AG10803 (cell line): Measurements from ENCODE around the gene SETD2.

Source experiments
- DNase-seq: peaks from one replicate; pipeline ENCODE4 v3.0.0; 2010; ENCODE audit warnings: low read depth
- H3K4me3 ChIP-seq: 2 replicates; pipeline ENCODE4 v1.5.1; 2011; ENCODE audit warnings: mild to moderate bottlenecking, low read length, control low read depth
- TF ChIP-seq, protein P1 (sequence below): conservative IDR thresholded peaks from 2 replicates; pipeline ENCODE4 v1.5.1; 2011; ENCODE audit warnings: mild to moderate bottlenecking, low read length, control low read depth, inconsistent platforms

The SETD2 gene

DNA sequence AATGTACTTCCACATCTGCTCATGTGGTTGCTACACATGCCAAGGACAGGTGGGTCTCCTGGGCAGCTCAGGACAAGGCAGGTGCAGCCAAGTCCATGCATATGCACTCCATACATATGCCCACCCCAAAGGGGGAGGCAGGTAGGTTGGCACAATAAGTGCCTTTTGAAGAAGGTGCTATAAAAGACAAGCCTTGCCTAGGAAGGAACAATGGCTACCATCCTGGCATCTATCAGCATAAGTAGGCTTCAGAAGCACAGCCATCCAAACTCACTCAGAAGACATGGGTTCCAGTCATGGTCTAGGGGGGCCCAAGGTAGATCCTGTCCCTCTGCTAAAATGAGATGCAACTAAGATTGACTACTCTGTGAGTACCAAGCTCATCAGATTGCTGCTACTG is 149.9 kb downstream of the SETD2 start:
- TF ChIP-seq, protein P1, sequence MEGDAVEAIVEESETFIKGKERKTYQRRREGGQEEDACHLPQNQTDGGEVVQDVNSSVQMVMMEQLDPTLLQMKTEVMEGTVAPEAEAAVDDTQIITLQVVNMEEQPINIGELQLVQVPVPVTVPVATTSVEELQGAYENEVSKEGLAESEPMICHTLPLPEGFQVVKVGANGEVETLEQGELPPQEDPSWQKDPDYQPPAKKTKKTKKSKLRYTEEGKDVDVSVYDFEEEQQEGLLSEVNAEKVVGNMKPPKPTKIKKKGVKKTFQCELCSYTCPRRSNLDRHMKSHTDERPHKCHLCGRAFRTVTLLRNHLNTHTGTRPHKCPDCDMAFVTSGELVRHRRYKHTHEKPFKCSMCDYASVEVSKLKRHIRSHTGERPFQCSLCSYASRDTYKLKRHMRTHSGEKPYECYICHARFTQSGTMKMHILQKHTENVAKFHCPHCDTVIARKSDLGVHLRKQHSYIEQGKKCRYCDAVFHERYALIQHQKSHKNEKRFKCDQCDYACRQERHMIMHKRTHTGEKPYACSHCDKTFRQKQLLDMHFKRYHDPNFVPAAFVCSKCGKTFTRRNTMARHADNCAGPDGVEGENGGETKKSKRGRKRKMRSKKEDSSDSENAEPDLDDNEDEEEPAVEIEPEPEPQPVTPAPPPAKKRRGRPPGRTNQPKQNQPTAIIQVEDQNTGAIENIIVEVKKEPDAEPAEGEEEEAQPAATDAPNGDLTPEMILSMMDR = no peak
- no peak overlapping the region for H3K4me3 ChIP-seq
- no peak for DNase-seq

DNA sequence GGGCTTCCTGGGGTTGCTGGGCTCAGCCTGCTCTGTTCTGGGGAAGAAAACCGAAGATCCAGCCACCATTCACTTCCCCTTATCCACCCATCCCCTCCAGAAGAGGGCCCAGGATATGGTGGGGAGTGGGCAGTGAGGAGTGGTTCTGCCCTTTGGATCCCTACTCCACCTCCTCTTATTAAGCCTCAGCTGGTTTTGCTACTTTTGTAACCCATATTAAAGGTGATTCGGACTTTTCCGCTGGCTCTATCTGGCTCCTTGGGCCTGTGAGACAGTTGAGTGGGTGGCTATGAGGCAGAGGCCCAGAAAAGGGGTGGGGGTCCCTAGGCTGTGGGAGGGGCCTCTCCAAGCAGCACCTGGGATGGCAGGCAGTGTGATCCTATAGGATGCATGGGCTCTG is 150.7 kb downstream of the SETD2 start:
- no peak for DNase-seq
- TF ChIP-seq, protein P1 = no peak
- no peak overlapping the region for H3K4me3 ChIP-seq

DNA sequence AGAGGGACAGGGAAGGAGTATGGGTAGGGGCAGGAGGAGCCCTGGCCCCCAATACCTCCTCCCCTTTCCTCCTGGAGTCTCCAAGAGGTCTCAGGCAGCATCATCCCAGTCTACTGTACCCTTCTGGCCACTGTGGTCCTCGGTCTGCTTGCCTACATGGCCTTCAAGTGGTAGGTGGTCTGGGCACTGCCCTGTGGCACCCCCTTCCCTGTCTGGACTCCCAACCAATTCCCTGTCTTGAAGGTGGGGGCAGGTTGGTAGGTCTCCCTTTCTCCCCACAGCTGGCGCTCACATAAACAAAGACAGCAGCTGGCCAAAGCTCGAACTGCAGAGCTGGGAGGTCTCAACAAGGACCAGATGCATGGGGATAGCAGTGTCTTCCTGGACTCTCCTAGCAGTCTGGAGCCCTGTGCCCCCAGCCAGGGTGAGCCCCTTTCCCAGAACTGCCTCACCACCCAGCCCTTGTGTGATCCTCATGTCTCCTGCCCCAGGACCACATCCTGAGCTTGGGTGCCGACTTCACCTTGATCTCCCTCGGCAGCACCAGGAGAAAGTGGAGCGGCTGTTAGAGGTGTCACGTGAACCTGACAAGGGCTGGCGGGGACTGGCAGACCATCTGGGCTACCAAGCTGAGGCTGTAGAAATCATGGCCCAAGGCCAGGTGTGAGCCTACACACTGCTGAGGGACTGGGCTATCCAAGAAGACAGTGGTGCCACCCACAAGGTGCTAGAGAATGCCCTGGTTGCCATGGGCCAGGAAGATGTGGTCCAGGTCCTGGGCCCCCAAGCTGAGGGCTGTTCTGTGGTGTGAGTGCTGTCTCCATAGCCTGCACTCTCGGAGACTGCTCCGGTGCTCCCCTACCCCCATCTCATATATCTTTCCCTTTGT is 151.3 kb downstream of the SETD2 start:
- H3K4me3 ChIP-seq = no peak overlapping the region
- DNase-seq = no peak
- TF ChIP-seq, protein P1 = no peak

DNA sequence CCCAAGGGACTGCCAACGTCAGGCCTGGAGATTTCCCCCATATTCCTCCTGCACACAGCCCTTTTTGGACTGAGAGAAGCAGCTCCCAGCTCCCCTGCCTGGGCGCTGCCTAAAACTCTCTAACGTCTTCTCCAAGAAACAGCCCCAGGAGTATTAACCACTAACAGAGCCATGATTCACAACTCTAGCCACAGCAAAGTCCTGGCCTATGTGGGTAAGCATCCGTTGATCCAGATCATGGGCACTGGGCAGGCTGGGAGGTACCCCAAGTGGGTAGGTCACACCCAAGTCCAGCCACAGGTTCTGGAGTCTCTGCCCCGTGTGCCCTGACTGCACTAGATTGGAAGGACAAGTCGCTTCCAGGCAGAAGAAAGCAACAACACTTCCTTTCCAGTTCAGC is 152.5 kb downstream of the SETD2 start:
- H3K4me3 ChIP-seq = no peak overlapping the region
- no peak for DNase-seq
- TF ChIP-seq, protein P1 = no peak

DNA sequence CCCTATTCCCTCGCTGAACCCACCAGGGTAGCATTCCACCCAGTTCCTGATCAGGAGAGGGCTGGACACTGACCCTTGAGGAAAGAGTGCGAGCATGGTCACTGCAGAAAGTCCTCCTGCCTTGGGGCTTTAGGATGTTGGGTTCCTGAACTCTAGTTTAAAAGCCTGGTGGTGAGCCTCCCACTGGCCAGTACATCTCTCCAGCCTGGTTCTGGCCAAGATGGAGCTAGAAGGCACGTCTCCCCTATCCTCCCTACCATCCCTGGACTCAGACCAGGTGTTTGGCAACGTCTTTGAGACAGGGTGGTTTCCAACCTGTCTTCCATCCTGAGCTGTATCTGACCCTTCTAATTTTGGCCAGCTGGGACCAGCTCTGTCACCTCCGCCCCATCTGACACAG is 153.0 kb downstream of the SETD2 start:
- no peak for DNase-seq

DNA sequence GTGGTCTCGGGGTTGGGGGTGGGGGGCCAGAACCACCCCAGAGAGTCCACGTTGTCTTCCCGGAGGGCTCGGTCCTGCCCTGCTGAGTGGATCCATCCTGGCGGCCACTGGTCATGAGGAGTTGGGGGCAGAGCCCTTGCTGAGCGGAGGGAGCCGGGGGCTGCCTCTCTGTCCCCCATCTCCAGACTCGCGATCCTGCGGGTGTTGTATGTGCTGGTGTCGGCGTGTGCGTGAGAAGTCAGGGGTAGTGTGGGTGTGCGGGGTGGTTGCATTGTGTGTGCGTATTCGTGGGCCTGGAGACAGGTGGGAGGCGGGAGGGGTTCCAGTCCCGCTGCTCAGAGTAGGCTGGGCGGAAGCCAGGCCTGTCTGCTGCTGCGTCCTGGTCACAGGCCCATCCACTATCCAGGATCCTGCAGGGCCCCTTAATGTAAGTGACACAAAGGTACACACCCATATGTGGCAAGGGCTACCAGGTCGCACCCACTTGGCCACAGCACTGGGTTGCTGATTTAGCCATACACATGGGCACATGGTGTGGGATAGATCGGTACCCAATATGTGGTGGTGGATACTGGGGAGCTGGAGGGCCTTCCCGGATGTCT is 153.7 kb downstream of the SETD2 start:
- no peak for DNase-seq
- peak overlapping the region; percentile 65 for H3K4me3 ChIP-seq
- TF ChIP-seq, protein P1 = no peak

More for the DNA sequence above, 153.0 kb downstream of the SETD2 start:
- TF ChIP-seq, protein P1 = no peak
- no peak overlapping the region for H3K4me3 ChIP-seq
